Measurements from ENCODE around the gene TLCD3A. TPM values are rescaled to one million over a fixed set of nuclear protein-coding genes. Genes with fewer than 3 reads are reported as not detected.

Gene TLCD3A
- total RNA-seq, 1 experiment from 2014 or later = 27.4 TPM

- Histone ChIP-seq H4K20me1 (ENCODE audit: insufficient read depth, low read depth, low read length) (no peaks in the 10 kb centered on the region; the same call in 1 of the 2 replicates), H2AFZ (ENCODE audit: low read length) (no peak overlapping the region), H3K27ac (ENCODE audit: low read length) (no peak overlapping the region), H3K4me2 (ENCODE audit: low read depth, low read length, poor library complexity, severe bottlenecking) (no peak overlapping the region), H3K4me1 (ENCODE audit: low read length) (no peaks in the 10 kb centered on the region), H3K27me3 (ENCODE audit: low read length) (no peaks in the 10 kb centered on the region), H3K9ac (ENCODE audit: low read length) (no peak overlapping the region), H3K9me2 (replicated peaks; ENCODE audit: insufficient read depth, low read length) (no peaks in the 10 kb centered on the region), H3K79me2 (ENCODE audit: low read length) (peaks cover 44% of the 10 kb centered on the region), H3K9me3 (ENCODE audit: low read length) (no peaks in the 10 kb centered on the region), H3K4me3 (ENCODE audit: low read length) (no peak overlapping the region), H3K36me3 (ENCODE audit: insufficient read depth, low read length) (no peaks in the 10 kb centered on the region)
- DNase-seq = no peak
Observed at GRCh38 chr17:703081-703875, 29.1 kb upstream of the TLCD3A start.

DNA sequence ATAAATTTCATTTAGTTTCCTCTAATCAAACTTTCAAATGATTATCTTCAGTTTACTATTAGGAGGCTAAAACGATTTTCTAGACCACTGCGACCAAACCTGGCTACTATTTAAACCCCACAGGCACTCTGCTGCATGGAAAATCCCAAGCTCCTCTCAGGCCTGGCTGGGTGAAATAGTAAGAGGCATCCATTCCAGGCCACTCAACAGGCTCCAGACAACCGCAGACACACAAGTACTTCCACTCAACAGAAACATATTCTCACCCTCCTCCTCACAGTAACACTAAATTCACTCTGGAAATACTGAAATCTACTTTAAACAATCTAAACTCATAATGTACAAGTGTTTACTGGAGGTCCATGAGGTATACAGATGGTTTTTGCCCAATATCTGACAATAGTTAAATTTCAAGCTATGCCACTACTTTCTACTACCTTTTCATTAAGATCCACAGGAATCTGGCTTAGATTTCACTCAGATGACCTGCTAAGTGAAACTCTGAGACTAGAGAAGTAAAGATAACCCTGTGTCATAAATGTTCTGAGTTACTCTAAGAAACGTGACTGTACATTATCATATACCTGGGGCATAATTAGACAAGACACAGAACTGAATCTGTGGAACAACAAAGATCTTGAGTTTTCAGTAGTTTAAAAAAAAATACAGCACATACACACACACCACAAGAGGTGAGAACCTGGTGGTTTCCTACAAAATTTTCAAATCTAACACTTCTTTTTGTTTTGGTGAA lies 28.1 kb upstream of the TLCD3A start:
- peaks cover 48% of the 10 kb centered on the region for H3K79me2 ChIP-seq (ENCODE audit: low read length)
- H3K9ac ChIP-seq (ENCODE audit: low read length) = no peak overlapping the region

DNA sequence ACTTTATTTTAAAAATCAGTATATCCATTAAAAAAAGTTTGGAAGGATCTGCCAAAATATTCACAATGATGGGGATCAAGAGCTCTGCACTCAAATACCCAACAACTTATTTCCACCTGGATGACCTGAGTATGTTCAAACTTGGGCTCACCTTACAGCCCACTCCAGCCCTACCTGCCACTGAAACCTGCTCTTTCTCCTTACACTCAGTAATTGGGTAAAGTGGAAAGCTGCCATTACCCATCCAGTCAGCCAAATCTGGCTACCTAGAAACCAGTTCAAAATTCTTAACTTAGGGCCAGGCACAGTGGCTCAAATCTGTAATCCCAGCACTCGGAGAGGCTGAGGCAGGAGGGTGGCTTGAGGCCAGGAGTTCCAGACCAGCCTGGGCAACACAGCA lies 27.4 kb upstream of the TLCD3A start:
- Histone ChIP-seq H3K4me2 (ENCODE audit: low read depth, low read length, poor library complexity, severe bottlenecking) (no peak overlapping the region), H3K27ac (ENCODE audit: low read length) (no peak overlapping the region)
- DNase-seq = no peak

More for the DNA sequence above, 28.1 kb upstream of the TLCD3A start:
- Histone ChIP-seq H3K36me3 (ENCODE audit: insufficient read depth, low read length) (no peaks in the 10 kb centered on the region; the same call in 1 of the 2 replicates), H3K4me2 (ENCODE audit: low read depth, low read length, poor library complexity, severe bottlenecking) (no peak overlapping the region), H3K9me2 (replicated peaks; ENCODE audit: insufficient read depth, low read length) (no peaks in the 10 kb centered on the region), H3K27me3 (ENCODE audit: low read length) (no peaks in the 10 kb centered on the region), H2AFZ (ENCODE audit: low read length) (no peak overlapping the region), H3K4me1 (ENCODE audit: low read length) (no peaks in the 10 kb centered on the region), H3K9me3 (ENCODE audit: low read length) (no peaks in the 10 kb centered on the region), H3K27ac (ENCODE audit: low read length) (no peak overlapping the region), H4K20me1 (ENCODE audit: insufficient read depth, low read depth, low read length) (no peaks in the 10 kb centered on the region; the same call in 1 of the 2 replicates), H3K4me3 (ENCODE audit: low read length) (no peak overlapping the region)
- no peak for DNase-seq

DNA sequence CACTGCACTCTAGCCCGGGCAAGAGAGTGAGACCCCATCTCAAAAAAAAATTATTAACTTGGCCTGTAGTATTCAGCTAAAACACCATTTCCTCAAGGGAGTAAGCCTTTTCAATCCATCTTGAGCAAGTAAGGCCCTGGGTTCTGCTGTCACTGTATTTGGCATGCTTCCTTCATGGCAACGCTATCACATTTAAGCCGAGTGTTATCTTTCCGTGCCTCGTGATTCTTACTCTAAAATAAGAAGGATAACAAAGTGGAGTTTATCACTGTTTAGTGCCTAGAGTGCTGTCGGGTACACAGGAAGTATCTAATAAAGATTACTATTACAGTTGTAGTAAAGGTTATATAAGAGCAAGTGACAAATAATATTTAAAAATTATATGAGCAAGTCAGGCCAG lies 26.5 kb upstream of the TLCD3A start:
- Histone ChIP-seq H3K27me3 (ENCODE audit: low read length) (no peaks in the 10 kb centered on the region), H3K36me3 (ENCODE audit: insufficient read depth, low read length) (peaks cover 6% of the 10 kb centered on the region; the same call in 1 of the 2 replicates), H3K9ac (ENCODE audit: low read length) (no peak overlapping the region), H3K79me2 (ENCODE audit: low read length) (peaks cover 51% of the 10 kb centered on the region), H3K4me1 (ENCODE audit: low read length) (peaks cover 3% of the 10 kb centered on the region), H3K4me3 (ENCODE audit: low read length) (no peak overlapping the region), H2AFZ (ENCODE audit: low read length) (no peak overlapping the region), H3K4me2 (ENCODE audit: low read depth, low read length, poor library complexity, severe bottlenecking) (no peak overlapping the region), H3K9me3 (ENCODE audit: low read length) (no peaks in the 10 kb centered on the region), H3K27ac (ENCODE audit: low read length) (no peak overlapping the region), H4K20me1 (ENCODE audit: insufficient read depth, low read depth, low read length) (no peaks in the 10 kb centered on the region; the same call in 1 of the 2 replicates), H3K9me2 (replicated peaks; ENCODE audit: insufficient read depth, low read length) (no peaks in the 10 kb centered on the region)
- DNase-seq = no peak

More for the DNA sequence above, 27.4 kb upstream of the TLCD3A start:
- no peak overlapping the region for H3K9ac ChIP-seq (ENCODE audit: low read length)
- peaks cover 47% of the 10 kb centered on the region for H3K79me2 ChIP-seq (ENCODE audit: low read length)
- no peaks in the 10 kb centered on the region; the same call in 1 of the 2 replicates for H4K20me1 ChIP-seq (ENCODE audit: insufficient read depth, low read depth, low read length)
- H3K4me3 ChIP-seq (ENCODE audit: low read length) = no peak overlapping the region
- H3K36me3 ChIP-seq (ENCODE audit: insufficient read depth, low read length) = peaks cover 1% of the 10 kb centered on the region; the same call in 1 of the 2 replicates
- no peaks in the 10 kb centered on the region for H3K4me1 ChIP-seq (ENCODE audit: low read length)
- H3K27me3 ChIP-seq (ENCODE audit: low read length) = no peaks in the 10 kb centered on the region
- no peaks in the 10 kb centered on the region for H3K9me3 ChIP-seq (ENCODE audit: low read length)
- no peak overlapping the region for H2AFZ ChIP-seq (ENCODE audit: low read length)
- no peaks in the 10 kb centered on the region for H3K9me2 ChIP-seq (replicated peaks; ENCODE audit: insufficient read depth, low read length)

- H3K79me2 ChIP-seq (ENCODE audit: low read length) = peaks cover 74% of the 10 kb centered on the region
- H3K4me3 ChIP-seq (ENCODE audit: low read length) = no peak overlapping the region
- no peak overlapping the region for H3K9ac ChIP-seq (ENCODE audit: low read length)
- H3K9me3 ChIP-seq (ENCODE audit: low read length) = no peaks in the 10 kb centered on the region
- no peaks in the 10 kb centered on the region for H3K9me2 ChIP-seq (replicated peaks; ENCODE audit: insufficient read depth, low read length)
- DNase-seq = no peak
- H3K4me1 ChIP-seq (ENCODE audit: low read length) = peaks cover 13% of the 10 kb centered on the region
- peaks cover 6% of the 10 kb centered on the region; the same call in 1 of the 2 replicates for H3K36me3 ChIP-seq (ENCODE audit: insufficient read depth, low read length)
- no peaks in the 10 kb centered on the region for H3K27me3 ChIP-seq (ENCODE audit: low read length)
- no peak overlapping the region for H3K27ac ChIP-seq (ENCODE audit: low read length)
- H2AFZ ChIP-seq (ENCODE audit: low read length) = no peak overlapping the region
- no peak overlapping the region for H3K4me2 ChIP-seq (ENCODE audit: low read depth, low read length, poor library complexity, severe bottlenecking)
- no peaks in the 10 kb centered on the region for H4K20me1 ChIP-seq (ENCODE audit: insufficient read depth, low read depth, low read length)
Observed at GRCh38 chr17:708132-708531, 24.3 kb upstream of the TLCD3A start.

DNA sequence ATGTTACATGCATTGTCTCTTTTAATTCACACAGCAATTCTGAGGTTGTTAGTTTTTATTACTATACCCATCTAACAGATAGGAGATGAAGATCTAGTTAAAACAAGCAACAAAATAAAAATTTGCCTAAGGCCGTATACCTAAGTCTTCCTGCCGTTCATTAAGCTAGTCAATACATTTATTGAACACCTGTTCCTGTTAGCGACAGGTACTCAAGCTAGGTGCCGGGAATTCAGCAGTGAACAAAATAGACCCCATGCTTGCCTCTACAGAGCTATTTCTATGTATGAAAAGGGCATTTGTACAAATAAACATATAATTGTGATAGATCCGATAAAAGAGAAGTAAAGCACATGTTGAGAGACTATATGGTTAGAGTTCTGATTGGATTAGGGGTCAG lies 14.3 kb upstream of the TLCD3A start:
- Histone ChIP-seq H3K27me3 (ENCODE audit: low read length) (no peaks in the 10 kb centered on the region), H3K9me3 (ENCODE audit: low read length) (no peaks in the 10 kb centered on the region), H3K27ac (ENCODE audit: low read length) (no peak overlapping the region), H3K4me2 (ENCODE audit: low read depth, low read length, poor library complexity, severe bottlenecking) (no peak overlapping the region), H2AFZ (ENCODE audit: low read length) (no peak overlapping the region), H3K9me2 (replicated peaks; ENCODE audit: insufficient read depth, low read length) (no peaks in the 10 kb centered on the region), H4K20me1 (ENCODE audit: insufficient read depth, low read depth, low read length) (peaks cover 6% of the 10 kb centered on the region; the same call in 1 of the 2 replicates), H3K4me3 (ENCODE audit: low read length) (no peak overlapping the region), H3K9ac (ENCODE audit: low read length) (no peak overlapping the region), H3K79me2 (ENCODE audit: low read length) (peaks cover 16% of the 10 kb centered on the region), H3K4me1 (ENCODE audit: low read length) (peaks cover 18% of the 10 kb centered on the region), H3K36me3 (ENCODE audit: insufficient read depth, low read length) (no peaks in the 10 kb centered on the region)
- DNase-seq = no peak

- no peak overlapping the region for H3K27ac ChIP-seq (ENCODE audit: low read length)
- no peaks in the 10 kb centered on the region for H3K27me3 ChIP-seq (ENCODE audit: low read length)
- H3K4me2 ChIP-seq (ENCODE audit: low read depth, low read length, poor library complexity, severe bottlenecking) = no peak overlapping the region
- H3K4me1 ChIP-seq (ENCODE audit: low read length) = no peaks in the 10 kb centered on the region; the same call in 1 of the 2 replicates
- H3K36me3 ChIP-seq (ENCODE audit: insufficient read depth, low read length) = no peaks in the 10 kb centered on the region
- H2AFZ ChIP-seq (ENCODE audit: low read length) = no peak overlapping the region
- no peak for DNase-seq
- H3K9me3 ChIP-seq (ENCODE audit: low read length) = no peaks in the 10 kb centered on the region
- H4K20me1 ChIP-seq (ENCODE audit: insufficient read depth, low read depth, low read length) = no peaks in the 10 kb centered on the region
- no peak overlapping the region for H3K4me3 ChIP-seq (ENCODE audit: low read length)
- H3K79me2 ChIP-seq (ENCODE audit: low read length) = no peaks in the 10 kb centered on the region
- no peaks in the 10 kb centered on the region for H3K9me2 ChIP-seq (replicated peaks; ENCODE audit: insufficient read depth, low read length)
- no peak overlapping the region for H3K9ac ChIP-seq (ENCODE audit: low read length)
Observed at GRCh38 chr17:720706-721539, 11.5 kb upstream of the TLCD3A start.

All from Karpas-422 (cell line).